Hepatocyte (in vitro differentiated cells): ENCODE results near the gene NEXN.

Source experiments
- EZH2 ChIP-seq: fragments of 200-600 bp; sonication (generic); IDR thresholded peaks from 2 replicates; pipeline ENCODE4 v1.6.1; 2016; ENCODE audit warnings: antibody characterized with exemption, mild to moderate bottlenecking, borderline replicate concordance
- EZH2phosphoT487 ChIP-seq: fragments of 200-600 bp; sonication (generic); IDR thresholded peaks from one replicate; pipeline ENCODE4 v1.6.1; 2018; ENCODE audit warnings: antibody characterized with exemption, mild to moderate bottlenecking, low read depth, moderate library complexity; ENCODE audit not compliant: unreplicated experiment, severe bottlenecking
- TF ChIP-seq, protein P1 (sequence below): fragments of 200-600 bp; sonication (generic); IDR thresholded peaks from 2 replicates; pipeline ENCODE4 v1.5.1; 2016; ENCODE audit warnings: antibody characterized with exemption, mild to moderate bottlenecking; ENCODE audit not compliant: poor library complexity

DNA sequence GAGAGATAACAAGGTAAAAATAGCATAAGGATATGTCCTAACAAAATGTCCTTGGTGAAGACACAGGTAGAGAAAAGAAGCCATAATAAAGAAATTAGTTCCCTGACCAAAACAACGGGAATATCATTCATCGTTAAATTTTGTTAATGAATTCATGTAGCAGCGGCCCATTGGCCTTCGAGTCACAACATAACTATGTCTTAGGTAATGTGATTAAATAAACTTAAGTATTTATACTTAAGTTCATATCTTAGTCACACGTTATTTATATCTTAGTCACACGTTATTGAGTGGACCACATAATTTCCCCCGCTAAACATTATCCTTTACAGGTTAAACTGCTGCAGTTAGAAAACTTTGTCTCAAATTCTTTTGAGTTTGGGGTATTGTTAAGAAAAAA lies 1.2 kb downstream of the NEXN start:
- TF ChIP-seq, protein P1, sequence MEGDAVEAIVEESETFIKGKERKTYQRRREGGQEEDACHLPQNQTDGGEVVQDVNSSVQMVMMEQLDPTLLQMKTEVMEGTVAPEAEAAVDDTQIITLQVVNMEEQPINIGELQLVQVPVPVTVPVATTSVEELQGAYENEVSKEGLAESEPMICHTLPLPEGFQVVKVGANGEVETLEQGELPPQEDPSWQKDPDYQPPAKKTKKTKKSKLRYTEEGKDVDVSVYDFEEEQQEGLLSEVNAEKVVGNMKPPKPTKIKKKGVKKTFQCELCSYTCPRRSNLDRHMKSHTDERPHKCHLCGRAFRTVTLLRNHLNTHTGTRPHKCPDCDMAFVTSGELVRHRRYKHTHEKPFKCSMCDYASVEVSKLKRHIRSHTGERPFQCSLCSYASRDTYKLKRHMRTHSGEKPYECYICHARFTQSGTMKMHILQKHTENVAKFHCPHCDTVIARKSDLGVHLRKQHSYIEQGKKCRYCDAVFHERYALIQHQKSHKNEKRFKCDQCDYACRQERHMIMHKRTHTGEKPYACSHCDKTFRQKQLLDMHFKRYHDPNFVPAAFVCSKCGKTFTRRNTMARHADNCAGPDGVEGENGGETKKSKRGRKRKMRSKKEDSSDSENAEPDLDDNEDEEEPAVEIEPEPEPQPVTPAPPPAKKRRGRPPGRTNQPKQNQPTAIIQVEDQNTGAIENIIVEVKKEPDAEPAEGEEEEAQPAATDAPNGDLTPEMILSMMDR: no peak
- no peak for TF ChIP-seq EZH2
- TF ChIP-seq EZH2phosphoT487: no peak
